ENCODE results near the gene DDX59. TPM values are rescaled to one million over a fixed set of nuclear protein-coding genes. Genes with fewer than 3 reads are reported as not detected.

The DDX59 gene
- total and polyA plus RNA-seq, 9 of the 15 experiments (the other 6 are each of a cell fraction or from before 2014, with no cell fraction given): 8.3 to 30.4 (median 19.8) TPM

DNA sequence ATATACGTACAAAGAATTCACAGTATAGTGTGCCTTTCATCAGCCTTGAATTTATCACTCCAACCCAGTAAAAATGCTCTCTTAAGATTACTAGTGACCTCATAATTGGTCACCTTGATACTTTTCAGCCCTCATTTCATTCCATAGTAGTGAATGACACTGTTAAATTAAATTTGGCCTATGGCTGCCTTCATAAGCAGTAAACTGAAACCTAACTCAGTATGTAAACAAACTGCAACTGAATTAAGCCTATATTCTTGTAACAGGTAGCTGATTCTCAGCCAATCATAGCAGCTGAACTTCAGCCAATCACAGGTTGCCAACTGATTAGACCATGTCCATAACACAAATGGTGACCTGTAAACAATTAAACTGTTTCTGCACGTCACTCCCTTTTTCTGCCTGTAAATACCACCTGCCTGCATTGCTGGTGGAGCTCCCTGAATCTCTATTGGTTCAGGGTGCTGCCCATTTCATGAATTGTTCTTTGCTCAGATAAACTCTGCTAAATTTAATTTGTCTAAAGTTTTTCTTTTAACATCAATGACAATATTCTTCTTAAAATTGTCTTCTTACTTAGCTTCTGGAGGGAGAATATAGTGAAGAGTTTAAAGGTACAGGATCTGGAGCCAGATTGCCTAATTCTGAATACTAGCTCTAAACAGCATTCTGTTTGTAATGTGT is 44.9 kb upstream of the DDX59 start (continued):
- TF ChIP-seq, protein P1, sequence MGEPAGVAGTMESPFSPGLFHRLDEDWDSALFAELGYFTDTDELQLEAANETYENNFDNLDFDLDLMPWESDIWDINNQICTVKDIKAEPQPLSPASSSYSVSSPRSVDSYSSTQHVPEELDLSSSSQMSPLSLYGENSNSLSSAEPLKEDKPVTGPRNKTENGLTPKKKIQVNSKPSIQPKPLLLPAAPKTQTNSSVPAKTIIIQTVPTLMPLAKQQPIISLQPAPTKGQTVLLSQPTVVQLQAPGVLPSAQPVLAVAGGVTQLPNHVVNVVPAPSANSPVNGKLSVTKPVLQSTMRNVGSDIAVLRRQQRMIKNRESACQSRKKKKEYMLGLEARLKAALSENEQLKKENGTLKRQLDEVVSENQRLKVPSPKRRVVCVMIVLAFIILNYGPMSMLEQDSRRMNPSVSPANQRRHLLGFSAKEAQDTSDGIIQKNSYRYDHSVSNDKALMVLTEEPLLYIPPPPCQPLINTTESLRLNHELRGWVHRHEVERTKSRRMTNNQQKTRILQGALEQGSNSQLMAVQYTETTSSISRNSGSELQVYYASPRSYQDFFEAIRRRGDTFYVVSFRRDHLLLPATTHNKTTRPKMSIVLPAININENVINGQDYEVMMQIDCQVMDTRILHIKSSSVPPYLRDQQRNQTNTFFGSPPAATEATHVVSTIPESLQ (CRISPR knock-in tag; IDR thresholded peaks at IDR 0.05): no peak
- no peak for TF ChIP-seq ZNF398 (CRISPR knock-in tag; IDR thresholded peaks at IDR 0.05)
- no peak for TF ChIP-seq KLF13 (tag; IDR thresholded peaks at IDR 0.05; ENCODE audit: borderline replicate concordance, low read depth)
- TF ChIP-seq, protein P2, sequence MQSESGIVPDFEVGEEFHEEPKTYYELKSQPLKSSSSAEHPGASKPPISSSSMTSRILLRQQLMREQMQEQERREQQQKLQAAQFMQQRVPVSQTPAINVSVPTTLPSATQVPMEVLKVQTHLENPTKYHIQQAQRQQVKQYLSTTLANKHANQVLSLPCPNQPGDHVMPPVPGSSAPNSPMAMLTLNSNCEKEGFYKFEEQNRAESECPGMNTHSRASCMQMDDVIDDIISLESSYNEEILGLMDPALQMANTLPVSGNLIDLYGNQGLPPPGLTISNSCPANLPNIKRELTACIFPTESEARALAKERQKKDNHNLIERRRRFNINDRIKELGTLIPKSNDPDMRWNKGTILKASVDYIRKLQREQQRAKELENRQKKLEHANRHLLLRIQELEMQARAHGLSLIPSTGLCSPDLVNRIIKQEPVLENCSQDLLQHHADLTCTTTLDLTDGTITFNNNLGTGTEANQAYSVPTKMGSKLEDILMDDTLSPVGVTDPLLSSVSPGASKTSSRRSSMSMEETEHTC (IDR thresholded peaks at IDR 0.05): no peak

Measured in K562 (cell line).